ENCODE measurements around the gene PASK.
A peak's percentile ranks its signal among the peaks of the same experiment; 100 is the strongest.
"Not testable (repeated sequence)": the region's sequence is repeated elsewhere in the genome, so short reads cannot be mapped to it uniquely, and the experiment has no call there.

Gene PASK

DNA sequence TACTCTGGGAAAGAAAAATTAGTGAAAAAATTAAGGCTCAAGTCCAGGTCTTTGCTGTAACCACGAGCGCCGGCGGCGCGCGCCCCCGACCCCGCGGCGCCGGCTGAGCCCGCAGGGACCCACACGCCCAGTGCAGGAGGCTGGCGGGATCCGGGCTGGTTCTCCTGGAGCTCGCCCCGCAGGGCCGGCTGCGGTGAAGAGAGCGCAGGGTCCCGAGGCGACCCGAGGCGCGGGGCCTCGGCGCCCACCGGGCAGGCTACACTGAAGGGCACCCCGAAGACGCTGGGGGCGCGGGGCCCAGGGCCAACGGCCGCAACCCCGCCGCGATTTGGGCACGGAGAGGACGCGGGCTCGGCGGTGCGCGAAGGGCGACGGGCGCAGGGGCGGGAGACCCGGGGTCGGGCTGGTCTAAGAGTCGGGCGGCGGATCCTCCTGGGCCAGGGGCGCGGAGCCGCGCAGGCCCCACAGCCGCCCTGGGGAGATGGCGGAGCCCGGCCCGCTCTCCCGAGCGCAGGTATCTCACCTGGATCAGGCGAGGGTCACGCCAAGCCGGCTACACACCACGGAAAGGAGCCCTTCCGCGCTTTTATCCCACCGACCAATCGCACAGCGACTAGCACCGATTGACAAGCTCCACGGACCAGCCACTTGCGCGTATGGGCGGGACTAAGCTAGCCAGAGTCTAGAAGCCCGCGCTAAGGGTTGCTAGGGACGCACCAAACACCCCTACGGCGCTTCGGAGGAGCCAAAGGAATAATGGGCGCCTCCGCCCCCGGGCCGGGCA is at the start of gene PASK:
Gene PASK, minus strand, starts transcription at position 582 of the 784 bp plus-strand sequence. CDS start 6,440 bp downstream, outside the sequence.
- DNase-seq (ENCODE audit: low spot score): peak; percentile 96

DNA sequence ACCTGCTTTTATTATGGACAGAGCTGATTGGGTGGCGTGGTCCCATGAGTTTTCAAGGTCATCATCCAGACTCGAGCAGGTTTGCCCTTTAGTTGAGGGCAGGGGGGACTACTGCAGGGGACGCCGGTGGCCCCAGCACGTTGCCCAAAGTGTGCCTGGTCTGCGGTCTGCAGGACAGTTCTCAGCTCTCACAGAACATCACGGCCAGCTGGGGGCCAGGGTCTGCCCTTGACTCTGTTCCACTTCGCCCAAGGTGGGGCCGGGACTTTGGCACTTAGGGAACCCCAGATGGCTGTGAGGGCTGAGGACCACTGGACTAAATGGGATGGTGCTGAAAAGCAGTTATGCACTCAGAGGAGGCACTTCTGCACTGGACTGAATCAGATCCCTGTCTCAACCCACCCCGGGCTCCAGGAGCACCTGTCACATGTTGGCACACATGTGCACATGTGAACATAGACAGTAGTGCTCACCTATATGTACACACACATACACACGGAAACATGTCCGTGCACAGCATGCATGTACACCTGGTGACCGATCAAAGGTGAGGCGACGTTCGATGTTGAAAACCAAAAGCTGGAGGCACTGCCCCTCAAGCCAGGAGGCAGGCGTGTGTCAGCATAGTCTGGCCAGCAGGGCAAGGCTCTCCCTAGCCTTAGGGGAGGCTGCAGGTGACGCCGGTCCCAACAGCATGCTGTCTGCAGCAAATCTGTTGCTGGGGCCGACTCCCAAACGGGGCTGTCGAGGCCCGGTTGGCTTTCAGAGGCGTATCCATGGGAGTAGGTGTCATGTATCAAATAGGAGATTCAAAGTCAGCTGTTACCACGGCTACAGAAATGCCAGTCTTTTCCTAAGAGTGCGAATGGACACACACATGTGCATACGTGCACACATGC is 49.4 kb upstream of the PASK start:
- DNase-seq (ENCODE audit: low spot score): no peak

DNA sequence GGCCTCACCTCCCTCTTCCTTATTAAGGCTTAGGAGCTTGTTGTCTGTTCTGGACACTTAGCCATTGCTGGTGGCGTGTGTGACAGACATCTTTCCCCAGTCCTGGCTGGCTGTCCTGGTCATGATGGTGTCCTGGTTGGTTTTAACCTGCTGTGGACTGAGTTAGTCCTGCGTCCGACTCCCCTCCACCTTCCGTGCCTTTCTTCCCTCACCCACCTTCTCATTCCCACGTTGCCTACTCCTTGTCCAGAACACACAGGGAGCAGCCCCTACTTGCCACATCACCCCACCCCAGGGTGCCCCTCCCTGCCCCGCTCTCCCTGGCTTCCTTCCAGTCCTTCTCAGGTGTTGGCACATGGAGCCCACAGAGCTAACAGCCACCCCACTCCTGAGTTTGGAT is 48.7 kb upstream of the PASK start:
- no peak for DNase-seq (ENCODE audit: low spot score)

DNA sequence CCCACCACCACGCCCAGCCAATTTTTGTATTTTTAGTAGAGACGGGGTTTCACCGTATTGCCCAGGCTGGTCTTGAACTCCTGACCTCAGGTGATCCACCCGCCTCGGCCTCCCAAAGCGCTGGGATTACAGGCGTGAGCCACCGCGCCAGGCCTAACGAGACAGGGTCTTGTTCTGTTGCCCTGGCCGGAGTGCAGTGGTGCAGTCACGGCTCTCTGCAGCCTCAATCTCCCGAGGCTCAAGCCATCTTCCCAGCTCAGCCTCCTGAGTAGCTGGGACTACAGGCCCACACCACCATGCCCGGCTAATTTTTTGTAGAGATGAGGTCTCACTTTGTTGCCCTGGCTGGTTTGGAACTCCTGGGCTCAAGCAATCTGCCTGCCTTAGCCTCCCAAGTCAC is 48.0 kb upstream of the PASK start:
- not testable (repeated sequence) for DNase-seq (ENCODE audit: low spot score)

DNA sequence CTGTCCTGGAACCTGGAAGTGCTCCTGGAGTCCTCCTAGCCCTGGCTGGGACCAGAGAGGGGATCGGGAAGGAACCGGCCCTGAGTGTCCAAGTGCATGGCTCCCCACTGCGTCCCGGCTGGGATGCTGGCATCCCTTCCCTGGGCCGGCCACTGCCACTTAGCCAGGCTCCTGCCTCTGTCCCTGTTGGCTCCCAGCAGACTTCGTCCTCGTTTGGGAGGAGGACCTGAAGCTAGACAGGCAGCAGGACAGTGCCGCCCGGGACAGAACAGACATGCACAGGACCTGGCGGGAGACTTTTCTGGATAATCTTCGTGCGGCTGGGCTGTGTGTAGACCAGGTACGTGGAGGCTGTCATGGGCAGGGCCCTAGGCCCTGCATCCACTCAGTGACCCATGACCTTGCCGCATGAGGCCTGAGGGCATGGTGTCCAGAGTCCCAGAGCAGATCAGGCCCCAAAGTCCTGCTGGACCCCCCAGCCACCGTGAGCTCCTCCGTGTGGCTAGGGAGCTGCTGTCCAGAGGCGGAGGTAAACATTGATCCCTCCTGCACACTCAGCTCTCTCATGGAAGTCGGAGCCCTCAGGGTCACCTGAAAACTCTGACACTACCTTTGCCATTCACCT is 46.3 kb upstream of the PASK start:
- no peak for DNase-seq (ENCODE audit: low spot score)

DNA sequence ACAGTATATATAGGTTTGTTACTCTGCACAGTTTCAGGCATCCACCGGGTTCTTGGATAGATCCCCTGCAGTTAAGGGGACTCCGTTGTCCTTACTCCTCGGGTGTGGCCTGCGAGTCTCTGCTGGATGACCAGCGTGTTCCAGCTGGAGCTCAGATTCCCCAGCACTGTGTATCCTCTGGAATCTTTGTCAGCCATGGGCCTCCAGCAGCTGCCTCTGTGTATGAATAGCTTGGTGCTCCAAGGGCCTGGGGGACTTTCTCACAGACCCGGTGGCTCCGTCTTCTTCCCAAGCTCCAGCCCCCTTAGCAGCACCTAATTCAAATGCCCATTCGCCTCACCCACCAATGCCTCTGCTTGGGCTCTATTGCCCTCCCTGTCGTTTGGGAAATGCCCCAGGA is 45.5 kb upstream of the PASK start:
- no peak for DNase-seq (ENCODE audit: low spot score)

DNA sequence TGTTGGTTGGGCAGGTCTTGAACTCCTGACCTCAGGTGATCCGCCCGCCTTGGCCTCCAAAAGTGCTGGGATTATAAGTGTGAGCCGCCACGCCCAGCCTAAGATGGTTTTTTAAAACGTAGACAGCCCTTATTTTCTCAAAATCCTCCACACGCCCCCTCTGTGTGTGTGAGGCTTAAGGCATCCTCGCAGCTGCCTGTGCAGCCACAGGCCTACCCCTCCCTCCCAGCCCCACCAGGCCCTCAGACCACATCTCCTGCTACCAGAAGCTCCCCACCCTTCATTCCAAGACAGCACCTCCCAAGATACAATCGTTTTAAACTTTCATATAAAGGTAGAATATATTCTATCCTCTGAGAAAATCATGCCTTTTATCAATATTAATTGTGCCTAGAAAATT is 44.0 kb upstream of the PASK start:
- no peak for DNase-seq (ENCODE audit: low spot score)

DNA sequence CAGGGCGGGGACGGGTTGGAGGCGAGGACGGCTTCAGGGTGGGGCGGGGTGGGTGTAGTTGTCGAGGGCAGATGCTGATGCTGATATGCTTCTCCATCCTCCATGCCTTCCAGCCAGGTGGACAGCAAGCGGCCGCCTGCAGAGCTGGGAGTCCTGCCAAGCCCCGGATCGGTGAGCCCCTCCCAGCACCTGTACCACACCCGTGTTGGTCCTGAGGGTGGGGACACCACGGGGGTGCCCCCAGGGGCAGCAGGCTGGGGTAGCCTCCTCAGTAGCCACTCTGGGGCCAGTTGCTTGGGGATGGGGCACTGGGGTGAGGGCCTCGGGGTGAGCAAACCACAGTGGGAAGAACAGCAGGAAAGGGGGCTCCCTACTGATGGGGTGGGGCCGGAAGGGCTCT is 41.8 kb upstream of the PASK start:
- no peak for DNase-seq (ENCODE audit: low spot score)

DNA sequence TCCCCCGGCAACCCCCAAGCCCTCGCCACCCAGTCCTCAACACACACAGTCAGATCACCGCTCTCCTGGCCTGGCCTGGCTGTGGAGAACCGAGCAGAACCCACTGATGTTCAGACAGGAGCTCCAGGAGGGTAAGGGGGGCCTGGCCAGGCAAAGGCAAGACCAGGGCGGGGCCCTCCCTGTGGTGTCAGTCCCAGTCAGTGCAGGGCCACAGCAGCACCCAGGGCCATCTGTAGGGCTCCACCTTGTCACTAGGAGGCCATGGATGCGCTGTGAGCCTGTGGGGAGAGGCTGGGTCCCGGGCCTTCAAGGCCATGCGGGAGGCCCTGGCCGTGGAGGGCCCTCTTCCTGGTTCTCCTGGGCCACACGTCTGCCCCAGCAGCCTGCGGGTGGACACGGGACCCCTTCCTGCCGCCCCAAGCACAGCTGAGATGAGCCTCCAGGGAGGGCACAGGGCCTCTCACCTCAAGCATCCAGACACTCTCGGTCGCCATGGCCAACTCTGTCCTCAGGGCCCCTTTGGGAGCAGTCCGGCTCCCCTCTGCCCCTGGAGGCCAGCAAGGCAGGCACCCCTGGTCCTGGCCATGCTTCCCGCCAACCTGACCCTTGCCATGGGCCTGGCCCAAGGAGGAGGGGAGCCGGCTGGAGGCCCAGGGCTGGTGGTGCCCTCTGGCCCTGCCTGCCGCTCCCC is 41.2 kb upstream of the PASK start:
- no peak for DNase-seq (ENCODE audit: low spot score)

DNA sequence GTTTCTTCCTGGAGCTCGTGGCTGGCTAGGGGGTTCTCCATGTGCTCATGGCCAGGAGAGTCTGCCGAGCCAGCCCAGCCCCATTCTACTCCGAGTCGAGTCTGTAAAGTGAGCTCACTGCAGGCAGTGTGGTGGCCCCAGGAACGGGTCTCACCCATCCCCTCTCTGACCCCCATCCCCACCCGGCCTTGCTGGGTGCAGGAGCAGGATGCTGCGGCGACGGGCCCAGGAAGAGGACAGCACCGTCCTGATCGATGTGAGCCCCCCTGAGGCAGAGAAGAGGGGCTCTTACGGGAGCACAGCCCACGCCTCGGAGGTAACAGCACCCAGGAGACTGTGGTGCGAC is 40.6 kb upstream of the PASK start:
- DNase-seq (ENCODE audit: low spot score): no peak

DNA sequence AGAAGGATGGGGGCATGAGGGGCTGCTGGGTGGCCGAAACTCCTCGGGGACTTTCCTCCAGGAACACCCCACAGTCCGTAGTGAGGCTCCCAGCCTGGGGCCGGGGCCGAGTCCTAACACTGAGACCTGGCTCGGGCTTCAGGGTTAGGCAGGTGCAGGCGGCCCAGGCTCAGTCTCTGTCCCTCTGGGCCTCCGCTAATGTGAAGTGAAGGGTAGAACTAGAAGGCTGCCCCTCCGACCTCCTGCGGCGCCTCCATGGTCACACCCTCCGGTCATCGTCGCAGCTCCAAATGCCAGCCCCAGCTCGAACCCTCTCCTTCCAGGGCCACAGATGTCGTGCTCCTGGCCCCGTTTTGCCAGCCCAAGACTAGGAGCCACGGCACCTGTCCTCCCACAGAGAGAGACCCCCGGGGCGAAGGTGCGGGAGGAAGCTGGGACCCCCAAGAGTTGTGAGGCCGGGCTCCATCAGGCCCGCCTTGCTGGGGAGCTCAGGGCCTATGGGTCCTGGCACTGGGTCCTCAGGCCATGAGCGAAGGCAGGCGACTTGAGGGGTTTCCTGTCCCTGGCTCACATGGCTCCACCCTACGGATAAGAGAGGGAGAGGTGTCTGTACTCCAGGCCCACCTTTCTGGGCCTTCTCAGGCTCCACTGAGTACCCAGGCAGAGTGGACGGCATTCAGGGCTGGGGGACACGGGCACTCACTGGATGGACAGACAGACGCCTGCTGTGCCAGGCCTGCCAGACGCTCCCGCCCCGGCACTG is 40.0 kb upstream of the PASK start:
- no peak for DNase-seq (ENCODE audit: low spot score)

DNA sequence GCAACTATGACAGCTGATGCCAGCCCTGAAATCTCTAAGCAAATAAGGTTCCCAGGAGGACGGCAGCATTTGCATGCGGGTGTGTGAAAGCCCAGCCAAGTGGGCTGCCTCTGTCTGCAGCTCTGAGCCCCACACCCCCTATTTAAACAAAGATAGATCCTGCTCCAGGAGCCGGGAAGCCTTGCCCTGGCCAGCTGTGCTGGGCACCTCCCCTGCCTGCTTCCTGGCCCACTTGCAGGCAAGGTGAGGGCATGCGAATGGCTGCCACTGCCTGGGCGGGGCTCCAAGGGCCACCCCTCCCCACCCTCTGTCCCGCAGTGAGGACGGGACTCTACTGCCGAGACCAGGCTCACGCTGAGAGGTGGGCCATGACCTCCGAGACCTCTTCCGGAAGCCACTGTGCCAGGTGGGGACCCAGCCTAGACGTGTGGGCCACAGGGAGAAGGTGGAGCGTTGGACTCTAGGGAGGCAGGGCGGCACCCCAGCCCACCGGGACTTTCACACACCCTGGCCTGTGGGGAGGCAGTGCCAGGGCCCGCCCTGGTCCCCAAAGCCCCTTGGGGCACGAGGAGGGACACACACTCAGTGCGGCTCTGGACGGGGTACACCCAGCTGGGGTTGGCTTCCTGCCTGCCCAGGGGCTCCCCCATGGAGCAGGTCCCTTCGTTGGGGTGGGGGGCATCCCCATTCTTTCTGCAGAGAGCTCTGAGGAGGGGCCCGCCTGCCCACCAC is 39.3 kb upstream of the PASK start, which contains the start of gene ANO7:
Gene ANO7, plus strand, starts transcription at position 317 of the 732 bp plus-strand sequence. CDS start 1,387 bp downstream, outside the sequence.
- no peak for DNase-seq (ENCODE audit: low spot score)

DNA sequence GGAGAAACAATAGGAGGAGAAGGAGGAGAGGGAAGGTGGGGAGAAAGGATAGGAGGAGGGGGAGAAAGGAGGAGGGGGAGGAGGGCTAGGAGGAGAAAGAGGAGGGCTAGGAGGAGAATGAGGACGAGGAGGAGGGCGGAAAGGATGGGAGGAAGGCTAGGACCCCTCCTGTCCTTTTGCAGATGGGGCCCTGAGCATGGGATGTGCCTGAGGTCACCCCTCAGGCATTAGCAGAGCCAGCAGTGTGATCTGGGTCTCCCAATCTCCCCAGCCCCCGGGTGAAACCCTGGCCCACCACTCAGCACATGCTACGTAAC is 38.6 kb upstream of the PASK start:
- no peak for DNase-seq (ENCODE audit: low spot score)

DNA sequence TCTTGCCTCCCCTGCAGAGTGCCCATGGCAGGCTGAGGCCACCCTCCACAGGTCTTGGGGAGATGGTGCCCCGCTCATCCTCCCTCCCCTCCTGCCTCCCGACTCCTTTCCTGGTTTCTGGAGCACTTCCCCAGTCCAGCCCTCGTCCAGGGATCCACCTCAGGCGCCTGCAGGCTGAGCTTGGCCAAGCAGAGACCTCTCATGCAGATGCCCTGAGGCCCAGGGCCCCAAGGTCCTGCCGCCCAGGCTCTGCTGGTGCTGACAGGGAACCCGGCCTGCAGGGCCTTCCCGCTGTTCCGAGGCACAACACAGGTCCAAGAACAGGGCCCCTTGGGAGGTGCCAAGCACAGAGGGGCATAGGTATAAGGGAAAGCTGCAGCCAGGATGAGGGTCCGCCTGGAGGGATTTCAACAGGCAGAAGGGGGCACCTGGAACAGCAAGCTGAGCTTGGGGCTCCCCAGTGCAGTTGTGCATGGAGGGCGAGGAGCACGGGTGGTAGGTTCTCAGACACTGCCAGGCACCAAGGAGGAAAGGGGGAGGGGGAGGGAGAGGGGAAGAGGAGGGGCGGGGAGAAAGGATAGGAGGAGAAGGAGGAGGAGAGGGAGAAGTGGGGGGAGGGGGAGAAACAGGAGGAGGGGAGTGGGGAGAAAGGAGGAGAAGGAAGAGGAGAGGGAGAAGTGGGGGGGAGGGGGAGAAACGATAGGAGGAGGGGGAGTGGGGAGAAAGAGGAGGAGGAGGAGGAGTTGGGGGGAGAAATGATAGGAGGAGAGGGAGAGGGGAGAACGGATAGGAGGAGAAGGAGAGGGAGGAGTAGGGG is 38.0 kb upstream of the PASK start:
- no peak for DNase-seq (ENCODE audit: low spot score)

DNA sequence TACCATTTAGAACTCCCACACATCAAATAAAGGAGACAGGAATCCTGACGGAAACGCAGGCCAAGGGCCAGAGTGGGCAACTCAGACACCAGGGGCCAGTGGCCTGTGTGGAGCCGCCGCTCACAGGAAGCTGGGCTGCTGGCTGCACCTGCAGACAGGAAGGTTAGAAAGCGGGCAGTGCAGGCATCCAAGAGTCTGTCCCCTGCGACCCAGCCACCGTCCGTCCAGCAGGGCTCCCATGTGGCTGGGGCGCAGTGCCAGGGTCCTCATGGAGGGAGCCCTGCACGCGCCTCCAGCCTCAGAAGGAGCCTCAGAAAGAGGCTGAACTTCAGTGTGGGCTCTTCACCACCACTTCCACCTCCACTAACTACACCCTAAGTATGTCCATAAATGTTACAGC is 36.7 kb upstream of the PASK start:
- DNase-seq (ENCODE audit: low spot score): no peak

DNA sequence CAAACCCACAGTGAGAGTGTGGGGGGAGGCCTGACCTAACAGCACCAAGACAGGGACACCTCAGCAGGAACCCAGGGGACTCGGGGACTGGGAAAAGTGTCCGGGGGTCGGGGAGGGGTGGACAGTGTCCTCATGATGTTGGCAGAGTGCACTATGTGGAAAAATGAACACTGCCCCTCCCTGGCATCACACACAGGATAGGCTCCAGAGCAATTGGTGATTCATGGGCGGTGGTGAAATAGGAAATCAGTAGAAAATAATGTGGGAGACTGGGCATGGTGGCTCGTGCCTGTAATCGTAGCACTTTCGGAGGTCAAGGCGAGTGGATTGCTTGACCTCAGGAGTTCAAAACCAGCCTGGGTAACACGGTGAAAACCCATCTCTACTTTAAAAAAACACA is 35.6 kb upstream of the PASK start:
- DNase-seq (ENCODE audit: low spot score): no peak

DNA sequence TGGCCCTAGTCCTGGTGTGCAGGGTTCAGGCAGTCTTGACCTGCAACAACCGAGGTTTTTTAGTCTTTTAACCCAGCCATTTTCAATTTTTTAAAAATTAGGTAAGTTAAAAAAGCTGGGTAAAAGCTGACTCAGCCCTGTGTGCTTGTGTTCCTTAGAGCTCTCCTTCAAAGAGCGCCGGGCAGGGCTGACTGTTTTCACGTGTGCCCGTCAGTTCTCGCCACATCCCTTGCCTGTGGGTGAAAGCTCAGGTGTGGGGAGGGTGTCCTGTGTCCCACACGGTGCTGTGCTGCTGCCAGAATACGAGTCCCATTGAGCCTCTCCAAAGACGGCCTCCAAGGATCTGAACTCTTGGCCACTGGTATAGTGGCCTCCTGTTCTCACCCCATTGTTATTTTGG is 33.9 kb upstream of the PASK start:
- no peak for DNase-seq (ENCODE audit: low spot score)

DNA sequence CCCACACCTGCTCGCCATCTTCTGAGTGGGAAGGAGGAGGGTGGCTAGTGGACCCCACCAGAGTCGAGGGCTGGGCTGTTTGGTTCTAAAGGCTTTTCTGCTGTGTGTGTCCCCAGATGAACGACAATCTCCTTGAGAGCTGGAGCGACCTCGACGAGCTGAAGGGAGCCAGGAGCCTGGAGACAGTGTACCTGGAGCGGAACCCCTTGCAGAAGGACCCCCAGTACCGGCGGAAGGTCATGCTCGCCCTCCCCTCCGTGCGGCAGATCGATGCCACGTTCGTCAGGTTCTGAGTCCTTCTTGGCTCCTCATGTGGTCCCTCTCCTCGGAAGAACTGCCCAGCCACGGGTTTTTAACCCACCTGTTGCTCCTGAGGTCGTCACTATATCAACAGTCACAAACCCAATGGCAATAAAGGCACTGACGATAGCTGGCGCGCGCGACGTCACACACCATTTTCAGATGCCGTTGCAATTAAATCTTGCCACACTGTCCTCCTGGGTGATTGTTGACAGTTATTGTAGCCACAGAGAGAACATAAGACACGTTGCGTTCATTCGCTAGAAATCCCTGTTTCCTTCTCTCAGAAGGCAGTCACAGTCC is 33.4 kb upstream of the PASK start:
- no peak for DNase-seq (ENCODE audit: low spot score)

DNA sequence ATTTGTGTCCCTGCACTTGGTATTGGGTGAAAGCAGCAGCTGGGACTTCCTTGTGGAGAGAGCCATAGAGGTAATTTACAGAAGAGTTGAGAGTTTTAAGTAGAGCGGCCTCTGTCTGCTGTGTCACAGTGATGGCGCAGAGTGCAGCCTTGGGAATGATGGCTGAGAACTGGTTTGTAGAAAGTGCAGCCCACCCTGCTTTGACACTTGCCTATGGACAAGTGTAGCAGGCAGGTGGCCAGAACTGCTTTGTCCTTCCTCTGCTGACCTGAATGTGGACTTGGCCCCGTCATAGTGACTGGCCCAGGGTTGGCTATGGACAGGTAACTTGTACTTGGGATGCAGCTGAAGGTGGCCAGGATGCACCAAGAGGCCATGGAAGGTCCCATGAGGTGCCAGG is 32.9 kb upstream of the PASK start:
- no peak for DNase-seq (ENCODE audit: low spot score)

DNA sequence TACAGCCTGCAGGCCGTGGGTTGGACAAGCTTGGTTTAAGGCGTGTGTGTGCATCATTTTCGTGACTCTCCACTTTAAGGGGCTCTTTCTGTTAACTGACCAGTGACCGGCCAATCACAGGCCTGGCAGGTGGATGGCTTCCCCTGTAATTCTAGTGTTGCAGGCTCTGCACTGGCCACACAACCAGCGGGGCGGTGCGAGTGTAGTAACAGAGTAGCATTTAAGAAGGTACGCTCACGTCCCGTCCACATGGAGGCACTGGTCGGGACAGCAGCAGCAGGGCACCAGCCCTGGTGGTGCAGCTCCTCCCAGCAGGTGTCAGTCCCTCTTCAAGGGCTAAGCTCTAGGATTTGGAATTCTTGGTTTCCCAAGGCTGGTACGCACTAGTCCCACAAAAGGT is 31.2 kb upstream of the PASK start:
- DNase-seq (ENCODE audit: low spot score): no peak
